CD1c-positive myeloid dendritic cell (primary cell): ENCODE measurements around the gene SDF2L1.
"Not testable (repeated sequence)": the region's sequence is repeated elsewhere in the genome, so short reads cannot be mapped to it uniquely, and the experiment has no call there.

Source experiments
- DNase-seq: peaks from one replicate; pipeline ENCODE4 v3.0.0-alpha.2; 2016; ENCODE audit errors: extremely low spot score

Gene SDF2L1

GRCh38 chr22:21661991-21662390 is 19.9 kb downstream of the SDF2L1 start:
- DNase-seq = no peak

- DNase-seq = no peak
Observed at GRCh38 chr22:21663738-21664137, 21.6 kb downstream of the SDF2L1 start.

GRCh38 chr22:21665047-21665851 is 23.1 kb downstream of the SDF2L1 start:
- no peak for DNase-seq

GRCh38 chr22:21666786-21667185 is 24.7 kb downstream of the SDF2L1 start:
- DNase-seq = no peak

- no peak for DNase-seq
Observed at GRCh38 chr22:21669026-21669425, 26.9 kb downstream of the SDF2L1 start.

- DNase-seq = no peak
Observed at GRCh38 chr22:21672107-21672629, 30.1 kb downstream of the SDF2L1 start.

- no peak for DNase-seq
Observed at GRCh38 chr22:21673534-21674321, 31.6 kb downstream of the SDF2L1 start.

- no peak for DNase-seq
Observed at GRCh38 chr22:21674638-21675245, 32.6 kb downstream of the SDF2L1 start.

- DNase-seq = no peak
Observed at GRCh38 chr22:21677606-21678443, 35.7 kb downstream of the SDF2L1 start.

- DNase-seq = not testable (repeated sequence)
Observed at GRCh38 chr22:21678842-21679241, 36.7 kb downstream of the SDF2L1 start.

GRCh38 chr22:21679383-21679782 is 37.3 kb downstream of the SDF2L1 start:
- DNase-seq = no peak

GRCh38 chr22:21680830-21681565 is 38.9 kb downstream of the SDF2L1 start:
- no peak for DNase-seq

GRCh38 chr22:21681566-21682370 is 39.7 kb downstream of the SDF2L1 start:
- DNase-seq = no peak

- no peak for DNase-seq
Observed at GRCh38 chr22:21682385-21683175, 40.5 kb downstream of the SDF2L1 start.

- no peak for DNase-seq
Observed at GRCh38 chr22:21683401-21683811, 41.3 kb downstream of the SDF2L1 start.

- DNase-seq = no peak
Observed at GRCh38 chr22:21684492-21685163, 42.5 kb downstream of the SDF2L1 start.

GRCh38 chr22:21685164-21685513 is 43.0 kb downstream of the SDF2L1 start:
- DNase-seq = no peak

- no peak for DNase-seq
Observed at GRCh38 chr22:21686193-21686608, 44.1 kb downstream of the SDF2L1 start.
